BLaER1 treated with 17β-estradiol and CSF1 and Interleukin-3, amounts not matched to agents 10 nM and 100 nM (cell line): ENCODE measurements around the gene HERC3.

Experiments used
- H3K27ac ChIP-seq, 11 experiments: shearing (Covaris generic); formaldehyde crosslinking; 2 replicates each; pipeline ENCODE4 v1.8.1; 2022
- H3K27me3 ChIP-seq, 11 experiments: shearing (Covaris generic); formaldehyde crosslinking; 2 replicates each; pipeline ENCODE4 v1.8.1; 2022
- H3K36me3 ChIP-seq, 11 experiments: shearing (Covaris generic); formaldehyde crosslinking; 2 replicates each; pipeline ENCODE4 v1.8.1; 2022
- H3K4me1 ChIP-seq, 10 experiments: shearing (Covaris generic); formaldehyde crosslinking; 2 replicates each; pipeline ENCODE4 v1.8.1; 2022
- H3K4me2 ChIP-seq, 11 experiments: shearing (Covaris generic); formaldehyde crosslinking; 2 replicates each; pipeline ENCODE4 v1.8.1; 2022
- H3K4me3 ChIP-seq, 10 experiments: shearing (Covaris generic); formaldehyde crosslinking; 2 replicates each; pipeline ENCODE4 v1.8.1; 2022
- H3K9ac ChIP-seq, 11 experiments: shearing (Covaris generic); formaldehyde crosslinking; 2 replicates each; pipeline ENCODE4 v1.8.1; 2022
- H3K9me3 ChIP-seq, 11 experiments: shearing (Covaris generic); formaldehyde crosslinking; replicated peaks in 1 of 11; 2 replicates each; pipeline ENCODE4 v1.8.1; 2022
- H4K20me1 ChIP-seq, 11 experiments: shearing (Covaris generic); formaldehyde crosslinking; 2 replicates each; pipeline ENCODE4 v1.8.1; 2022
- Cebpa-rat ChIP-seq, 11 experiments: shearing (Covaris generic); IDR thresholded peaks; 2 replicates each; pipeline ENCODE4 v1.8.1; 2022

Gene HERC3

DNA sequence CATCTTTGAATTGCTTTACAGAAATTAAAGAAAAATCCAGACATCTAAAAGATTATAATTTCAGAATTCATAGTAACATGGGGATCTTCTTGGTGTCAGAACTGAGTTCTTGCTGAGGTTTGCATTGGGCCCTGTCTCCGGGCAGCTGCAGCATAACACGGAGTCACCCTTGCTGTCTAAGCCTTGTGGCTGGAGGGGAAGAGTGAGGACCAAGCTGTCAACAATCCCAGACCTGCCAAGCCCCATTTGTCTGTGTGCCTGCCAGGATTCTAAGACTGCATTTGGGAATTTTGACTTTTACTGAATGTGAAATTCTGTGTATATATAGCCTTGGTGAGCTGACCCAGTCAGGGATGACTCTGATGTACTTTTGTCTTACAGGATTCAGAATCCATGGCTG is 130.5 kb downstream of the HERC3 start:
- Histone ChIP-seq H3K4me3 (no peak overlapping the region), H3K27ac (no peak overlapping the region), H3K9ac (no peak overlapping the region), H3K4me1 (peaks cover 0 to 18% (median 3%) of the 10 kb centered on the region in 10 experiments; a peak in 9 of 20 replicates), H4K20me1 (peaks cover 0 to 9% (median 0%) of the 10 kb centered on the region in 11 experiments; a peak in 4 of 22 replicates), H3K4me2 (no peak overlapping the region), H3K27me3 (no peaks in the 10 kb centered on the region), H3K36me3 (peaks cover 28 to 90% (median 43%) of the 10 kb centered on the region in 11 experiments), H3K9me3 (peaks cover 6 to 15% (median 12%) of the 10 kb centered on the region in 11 experiments)
- no peak for TF ChIP-seq Cebpa-rat (IDR thresholded peaks at IDR 0.05)

DNA sequence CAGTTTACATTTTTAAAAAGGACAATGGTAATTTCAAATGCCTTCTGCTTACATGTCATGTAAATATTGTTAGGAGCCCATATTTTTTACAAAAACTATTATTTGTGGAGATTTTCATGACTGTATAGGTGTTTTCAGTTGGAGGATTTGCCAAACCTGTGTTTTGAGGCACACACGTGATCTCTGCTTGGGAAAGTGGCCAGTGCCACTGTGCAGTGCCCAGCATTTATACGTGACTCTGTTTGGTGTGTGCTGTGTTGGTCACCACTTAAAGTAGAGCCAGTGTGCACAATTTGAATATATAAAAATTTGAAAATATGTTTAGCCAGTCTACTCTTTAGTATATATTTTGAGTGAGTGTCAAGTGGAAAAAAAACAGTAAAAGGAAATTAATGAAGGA is 132.1 kb downstream of the HERC3 start:
- no peaks in the 10 kb centered on the region for H3K9me3 ChIP-seq

DNA sequence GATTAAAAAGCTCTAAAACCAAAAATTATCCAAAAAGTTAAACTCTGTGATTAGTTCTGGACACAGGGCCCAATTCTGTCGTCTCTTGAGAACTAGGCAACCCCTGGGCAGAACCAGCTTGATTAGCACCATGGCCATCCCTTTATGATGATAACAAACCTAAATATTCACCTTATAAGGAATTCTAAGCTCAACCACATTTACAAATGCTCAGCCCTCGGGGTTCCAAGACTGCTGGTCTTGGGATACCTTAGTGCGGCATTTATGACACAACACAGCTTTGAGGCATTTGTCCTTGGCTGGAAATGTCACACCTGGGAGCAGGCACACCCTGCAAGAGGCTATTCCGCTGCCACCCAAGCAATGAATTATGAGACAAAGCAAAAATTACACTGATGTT is 132.9 kb downstream of the HERC3 start:
- no peak overlapping the region for H3K27ac ChIP-seq

More for the DNA sequence above, 132.1 kb downstream of the HERC3 start:
- TF ChIP-seq Cebpa-rat (IDR thresholded peaks at IDR 0.05), result no peak
- peaks cover 0 to 3% (median 0%) of the 10 kb centered on the region in 10 experiments; a peak in 2 of 20 replicates for H3K4me1 ChIP-seq
- no peak overlapping the region for H3K27ac ChIP-seq
- H3K36me3 ChIP-seq, result peaks cover 15 to 95% (median 38%) of the 10 kb centered on the region in 11 experiments
- H3K4me3 ChIP-seq, result no peak overlapping the region
- no peak overlapping the region for H3K4me2 ChIP-seq
- no peaks in the 10 kb centered on the region for H3K27me3 ChIP-seq
- no peak overlapping the region for H3K9ac ChIP-seq
- H4K20me1 ChIP-seq, result peaks cover 0 to 11% (median 0%) of the 10 kb centered on the region in 11 experiments; a peak in 4 of 22 replicates

GRCh38 chr4:88725986-88726385 is 133.7 kb downstream of the HERC3 start:
- Histone ChIP-seq H3K27me3 (no peaks in the 10 kb centered on the region), H3K4me3 (no peak overlapping the region), H4K20me1 (peaks cover 0 to 11% (median 0%) of the 10 kb centered on the region in 11 experiments; a peak in 4 of 22 replicates), H3K9ac (no peak overlapping the region), H3K36me3 (peaks cover 8 to 100% (median 36%) of the 10 kb centered on the region in 11 experiments; a peak in 21 of 22 replicates), H3K4me1 (no peaks in the 10 kb centered on the region), H3K9me3 (no peaks in the 10 kb centered on the region), H3K27ac (no peak overlapping the region), H3K4me2 (no peak overlapping the region)
- TF ChIP-seq Cebpa-rat (IDR thresholded peaks at IDR 0.05), result no peak

More for the DNA sequence above, 132.9 kb downstream of the HERC3 start:
- Histone ChIP-seq H3K4me1 (no peaks in the 10 kb centered on the region; a peak in 1 of 20 replicates), H3K9me3 (no peaks in the 10 kb centered on the region), H3K4me2 (no peak overlapping the region), H3K4me3 (no peak overlapping the region), H3K27me3 (no peaks in the 10 kb centered on the region), H3K9ac (no peak overlapping the region), H4K20me1 (peaks cover 0 to 11% (median 0%) of the 10 kb centered on the region in 11 experiments; a peak in 4 of 22 replicates), H3K36me3 (peaks cover 14 to 100% (median 38%) of the 10 kb centered on the region in 11 experiments)
- TF ChIP-seq Cebpa-rat (IDR thresholded peaks at IDR 0.05), result no peak

GRCh38 chr4:88728146-88728545 is 135.9 kb downstream of the HERC3 start:
- Histone ChIP-seq H3K4me1 (no peaks in the 10 kb centered on the region), H3K9ac (no peak overlapping the region), H3K36me3 (peaks cover 0 to 100% (median 19%) of the 10 kb centered on the region in 11 experiments; a peak in 18 of 22 replicates), H3K4me2 (no peak overlapping the region), H3K27me3 (no peaks in the 10 kb centered on the region), H4K20me1 (peaks cover 0 to 11% (median 0%) of the 10 kb centered on the region in 11 experiments; a peak in 3 of 22 replicates), H3K27ac (no peak overlapping the region), H3K9me3 (no peaks in the 10 kb centered on the region), H3K4me3 (no peak overlapping the region)
- TF ChIP-seq Cebpa-rat (IDR thresholded peaks at IDR 0.05), result no peak

DNA sequence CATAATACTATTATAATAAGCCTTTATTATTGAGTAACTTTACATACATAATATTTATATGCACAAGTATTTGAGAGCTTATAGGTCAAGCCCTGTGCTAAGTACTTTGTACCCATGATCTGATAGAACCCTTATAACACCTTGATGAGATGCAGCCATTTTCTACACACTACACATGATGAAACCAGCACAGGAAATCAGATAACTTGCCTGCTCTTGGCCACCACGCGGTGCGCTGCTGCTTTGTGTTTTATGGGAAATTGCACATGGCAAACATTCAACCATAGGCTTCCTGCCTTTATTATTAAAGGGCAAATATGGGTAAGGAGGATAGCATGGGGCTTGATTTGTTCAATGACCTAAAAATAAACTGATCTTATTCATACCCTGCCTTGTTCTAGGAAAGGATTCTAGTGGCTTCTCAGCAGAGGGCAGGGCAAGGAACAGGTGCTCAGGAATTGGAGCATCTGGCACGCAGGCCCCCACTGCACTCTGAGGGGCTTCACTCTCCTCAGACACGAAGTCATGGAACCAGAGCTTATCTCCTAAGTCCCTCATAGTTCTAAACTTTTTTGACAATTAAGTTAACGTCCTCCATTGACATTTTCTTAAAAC is 137.0 kb downstream of the HERC3 start:
- Histone ChIP-seq H3K27ac (no peak overlapping the region), H3K36me3 (peaks cover 0 to 100% (median 17%) of the 10 kb centered on the region in 11 experiments; a peak in 17 of 22 replicates), H3K9me3 (no peaks in the 10 kb centered on the region), H4K20me1 (peaks cover 0 to 15% (median 0%) of the 10 kb centered on the region in 11 experiments; a peak in 3 of 22 replicates), H3K4me1 (no peaks in the 10 kb centered on the region), H3K4me3 (no peak overlapping the region), H3K4me2 (no peak overlapping the region), H3K9ac (no peak overlapping the region), H3K27me3 (no peaks in the 10 kb centered on the region)
- no peak for TF ChIP-seq Cebpa-rat (IDR thresholded peaks at IDR 0.05)

GRCh38 chr4:88730811-88731210 is 138.5 kb downstream of the HERC3 start:
- Histone ChIP-seq H3K27ac (no peak overlapping the region), H3K27me3 (no peaks in the 10 kb centered on the region), H3K4me2 (no peak overlapping the region), H3K9me3 (no peaks in the 10 kb centered on the region), H3K4me1 (no peaks in the 10 kb centered on the region), H3K9ac (no peak overlapping the region), H3K4me3 (no peak overlapping the region), H3K36me3 (peaks cover 0 to 100% (median 17%) of the 10 kb centered on the region in 11 experiments; a peak in 17 of 22 replicates), H4K20me1 (peaks cover 0 to 20% (median 0%) of the 10 kb centered on the region in 11 experiments; a peak in 3 of 22 replicates)
- TF ChIP-seq Cebpa-rat (IDR thresholded peaks at IDR 0.05), result no peak

DNA sequence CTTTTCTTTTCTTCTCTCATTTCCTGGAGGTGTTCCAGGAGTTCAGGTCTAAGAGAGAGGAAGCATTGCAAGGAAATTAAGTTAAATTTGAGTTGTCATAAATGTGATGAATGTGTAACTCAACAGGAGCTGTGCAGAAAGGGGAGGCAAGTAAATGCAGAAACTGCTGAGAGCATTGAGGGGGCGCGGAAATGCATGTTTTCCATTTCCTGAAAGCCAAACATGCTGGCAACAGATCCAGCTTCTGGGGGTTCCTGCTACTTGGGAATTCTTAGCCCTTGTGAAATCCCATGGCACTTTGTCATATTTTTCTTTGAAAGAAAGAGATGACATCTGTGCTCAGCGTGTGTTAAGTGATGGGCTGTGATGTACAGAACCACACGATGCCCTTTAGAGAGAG is 139.1 kb downstream of the HERC3 start:
- Histone ChIP-seq H3K4me3 (no peak overlapping the region), H3K9me3 (no peaks in the 10 kb centered on the region), H3K4me2 (no peak overlapping the region), H3K4me1 (no peaks in the 10 kb centered on the region), H3K9ac (no peak overlapping the region), H3K36me3 (peaks cover 0 to 100% (median 17%) of the 10 kb centered on the region in 11 experiments; a peak in 17 of 22 replicates), H3K27ac (no peak overlapping the region), H4K20me1 (peaks cover 0 to 20% (median 0%) of the 10 kb centered on the region in 11 experiments; a peak in 3 of 22 replicates), H3K27me3 (no peaks in the 10 kb centered on the region)
- no peak for TF ChIP-seq Cebpa-rat (IDR thresholded peaks at IDR 0.05)

- Histone ChIP-seq H3K4me2 (no peak overlapping the region), H3K4me1 (peaks cover 0 to 9% (median 7%) of the 10 kb centered on the region in 10 experiments; a peak in 14 of 20 replicates), H3K9ac (no peak overlapping the region), H3K27me3 (no peaks in the 10 kb centered on the region), H3K27ac (no peak overlapping the region), H4K20me1 (peaks cover 0 to 32% (median 0%) of the 10 kb centered on the region in 11 experiments; a peak in 3 of 22 replicates), H3K9me3 (no peaks in the 10 kb centered on the region), H3K36me3 (peaks cover 0 to 100% (median 7%) of the 10 kb centered on the region in 11 experiments; a peak in 16 of 22 replicates), H3K4me3 (no peak overlapping the region)
- TF ChIP-seq Cebpa-rat (IDR thresholded peaks at IDR 0.05), result no peak
These were observed 140.6 kb downstream of the HERC3 start for GRCh38 chr4:88732714-88733368.
